ENCODE results near the gene TRIM44. TPM values are rescaled to one million over a fixed set of nuclear protein-coding genes. Genes with fewer than 3 reads are reported as not detected.

The TRIM44 gene
- total RNA-seq, 2 experiments from 2014 or later: 11.3 to 19.9 TPM

DNA sequence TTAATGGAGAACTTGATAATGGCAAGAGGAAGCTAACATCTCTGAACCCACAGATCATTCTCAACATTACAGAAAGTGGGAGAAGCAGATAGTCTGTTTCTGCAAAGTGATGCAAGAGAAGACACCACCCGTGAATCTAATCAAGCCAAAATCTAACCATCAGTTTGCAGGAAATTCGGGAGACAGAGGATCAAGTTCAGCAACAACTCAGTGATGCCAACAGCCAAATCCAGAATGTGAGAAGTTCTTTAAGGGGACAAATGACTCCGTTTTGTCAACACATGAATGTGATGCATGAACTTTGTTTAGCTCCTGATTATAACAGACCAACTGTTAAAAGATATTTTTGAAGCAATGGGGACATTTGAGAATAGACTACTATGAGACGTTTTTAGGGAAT lies 186.0 kb downstream of the TRIM44 start:
- Histone ChIP-seq H3K9me2 (ENCODE audit: insufficient read depth, low read length) (no peaks in the 10 kb centered on the region), H3K79me2 (ENCODE audit: insufficient read depth, low read depth, low read length) (no peaks in the 10 kb centered on the region), H3K36me3 (ENCODE audit: insufficient read depth, low read length) (no peaks in the 10 kb centered on the region), H3K4me1 (ENCODE audit: insufficient read depth, low read length, poor library complexity, severe bottlenecking) (no peaks in the 10 kb centered on the region), H3K9me3 (ENCODE audit: low read length) (no peaks in the 10 kb centered on the region), H2AFZ (ENCODE audit: low read length) (no peak overlapping the region), H3K27ac (ENCODE audit: low read depth, low read length, poor library complexity, severe bottlenecking) (no peak overlapping the region), H3K4me3 (ENCODE audit: low read depth, low read length, poor library complexity, severe bottlenecking) (no peak overlapping the region), H4K20me1 (ENCODE audit: insufficient read depth, low read length) (no peaks in the 10 kb centered on the region), H3K4me2 (ENCODE audit: low read length) (no peak overlapping the region)
- ChIA-PET CTCF (ENCODE audit: unreplicated experiment) (no interaction called here), POLR2A (no interaction called here)
- no peak for TF ChIP-seq EZH2phosphoT487 (IDR thresholded peaks at IDR 0.05; ENCODE audit: borderline replicate concordance, low read depth, low read length)
- TF ChIP-seq, protein P1, sequence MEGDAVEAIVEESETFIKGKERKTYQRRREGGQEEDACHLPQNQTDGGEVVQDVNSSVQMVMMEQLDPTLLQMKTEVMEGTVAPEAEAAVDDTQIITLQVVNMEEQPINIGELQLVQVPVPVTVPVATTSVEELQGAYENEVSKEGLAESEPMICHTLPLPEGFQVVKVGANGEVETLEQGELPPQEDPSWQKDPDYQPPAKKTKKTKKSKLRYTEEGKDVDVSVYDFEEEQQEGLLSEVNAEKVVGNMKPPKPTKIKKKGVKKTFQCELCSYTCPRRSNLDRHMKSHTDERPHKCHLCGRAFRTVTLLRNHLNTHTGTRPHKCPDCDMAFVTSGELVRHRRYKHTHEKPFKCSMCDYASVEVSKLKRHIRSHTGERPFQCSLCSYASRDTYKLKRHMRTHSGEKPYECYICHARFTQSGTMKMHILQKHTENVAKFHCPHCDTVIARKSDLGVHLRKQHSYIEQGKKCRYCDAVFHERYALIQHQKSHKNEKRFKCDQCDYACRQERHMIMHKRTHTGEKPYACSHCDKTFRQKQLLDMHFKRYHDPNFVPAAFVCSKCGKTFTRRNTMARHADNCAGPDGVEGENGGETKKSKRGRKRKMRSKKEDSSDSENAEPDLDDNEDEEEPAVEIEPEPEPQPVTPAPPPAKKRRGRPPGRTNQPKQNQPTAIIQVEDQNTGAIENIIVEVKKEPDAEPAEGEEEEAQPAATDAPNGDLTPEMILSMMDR (conservative IDR thresholded peaks at IDR 0.05; ENCODE audit: low read length): no peak
- no peak for DNase-seq (ENCODE audit: low spot score)
- intact Hi-C loops (cut with micrococcal nuclease; ENCODE audit: unreplicated experiment): no loop called here
- no TSS peak for BruUV-seq (replicated peaks)

DNA sequence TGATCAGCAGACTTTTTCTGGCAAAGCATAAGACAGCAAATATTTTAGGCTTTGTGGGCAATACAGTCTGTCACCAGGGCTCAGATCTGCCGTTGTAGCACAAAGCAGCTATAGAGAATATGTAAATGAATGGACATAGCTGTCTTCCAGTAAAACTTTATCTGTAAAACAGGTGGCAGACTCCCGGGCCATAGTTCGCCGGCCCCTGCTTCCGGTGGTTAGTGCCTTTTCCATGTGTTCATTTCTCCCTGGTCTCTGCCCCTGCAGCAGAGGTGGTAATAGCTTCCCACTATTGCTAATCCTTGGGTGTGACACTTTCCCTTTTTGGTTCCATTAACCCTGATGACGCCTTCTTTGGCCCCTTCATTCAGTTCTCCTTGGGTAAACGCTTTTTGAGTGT lies 187.6 kb downstream of the TRIM44 start:
- no peaks in the 10 kb centered on the region for H3K36me3 ChIP-seq (ENCODE audit: insufficient read depth, low read length)
- CTCF ChIA-PET (ENCODE audit: unreplicated experiment): no interaction called here
- no peak overlapping the region for H3K4me2 ChIP-seq (ENCODE audit: low read length)
- H2AFZ ChIP-seq (ENCODE audit: low read length): no peak overlapping the region
- H3K27ac ChIP-seq (ENCODE audit: low read depth, low read length, poor library complexity, severe bottlenecking): no peak overlapping the region
- DNase-seq (ENCODE audit: low spot score): no peak
- H3K4me3 ChIP-seq (ENCODE audit: low read depth, low read length, poor library complexity, severe bottlenecking): no peak overlapping the region
- no peaks in the 10 kb centered on the region for H3K9me3 ChIP-seq (ENCODE audit: low read length)
- no peaks in the 10 kb centered on the region for H3K4me1 ChIP-seq (ENCODE audit: insufficient read depth, low read length, poor library complexity, severe bottlenecking)
- BruUV-seq (replicated peaks): no TSS peak
- intact Hi-C loops (cut with micrococcal nuclease; ENCODE audit: unreplicated experiment): no loop called here
- POLR2A ChIA-PET: interaction anchor here (0.6 kb wide), 2 partner anchors 165 to 593 kb away, joined by 3 to 5 read pairs; no protein-coding TSS in a partner anchor
- no peaks in the 10 kb centered on the region for H3K9me2 ChIP-seq (ENCODE audit: insufficient read depth, low read length)
- no peak for TF ChIP-seq EZH2phosphoT487 (IDR thresholded peaks at IDR 0.05; ENCODE audit: borderline replicate concordance, low read depth, low read length)
- TF ChIP-seq, protein P1 (conservative IDR thresholded peaks at IDR 0.05; ENCODE audit: low read length): no peak
- no peaks in the 10 kb centered on the region for H3K79me2 ChIP-seq (ENCODE audit: insufficient read depth, low read depth, low read length)
- no peaks in the 10 kb centered on the region for H4K20me1 ChIP-seq (ENCODE audit: insufficient read depth, low read length)

- Histone ChIP-seq H3K4me3 (ENCODE audit: low read depth, low read length, poor library complexity, severe bottlenecking) (no peak overlapping the region), H2AFZ (ENCODE audit: low read length) (no peak overlapping the region), H3K4me2 (ENCODE audit: low read length) (no peak overlapping the region), H4K20me1 (ENCODE audit: insufficient read depth, low read length) (no peaks in the 10 kb centered on the region), H3K27ac (ENCODE audit: low read depth, low read length, poor library complexity, severe bottlenecking) (no peak overlapping the region), H3K9me3 (ENCODE audit: low read length) (no peaks in the 10 kb centered on the region), H3K4me1 (ENCODE audit: insufficient read depth, low read length, poor library complexity, severe bottlenecking) (no peaks in the 10 kb centered on the region), H3K9me2 (ENCODE audit: insufficient read depth, low read length) (no peaks in the 10 kb centered on the region), H3K79me2 (ENCODE audit: insufficient read depth, low read depth, low read length) (no peaks in the 10 kb centered on the region), H3K36me3 (ENCODE audit: insufficient read depth, low read length) (no peaks in the 10 kb centered on the region)
- no peak for TF ChIP-seq EZH2phosphoT487 (IDR thresholded peaks at IDR 0.05; ENCODE audit: borderline replicate concordance, low read depth, low read length)
- TF ChIP-seq, protein P1 (conservative IDR thresholded peaks at IDR 0.05; ENCODE audit: low read length): no peak
- intact Hi-C loops (cut with micrococcal nuclease; ENCODE audit: unreplicated experiment): no loop called here
- no peak for DNase-seq (ENCODE audit: low spot score)
- POLR2A ChIA-PET: no interaction called here
- BruUV-seq (replicated peaks): no TSS peak
- CTCF ChIA-PET (ENCODE audit: unreplicated experiment): no interaction called here
Measured at GRCh38 chr11:35851342-35851741, 188.8 kb downstream of the TRIM44 start.
